AG04449 (cell line): ENCODE results near the gene NBEA.

ENCODE experiments used
- CTCF ChIA-PET: fragments of 350-600 bp; formaldehyde crosslinking; extraction: SDS; loops from one replicate; lab custom pipeline; 2021; ENCODE audit warnings: antibody characterized with exemption; lab: Yijun Ruan, JAX
- POLR2A ChIA-PET: fragments of 400-600, 350-600 bp; formaldehyde crosslinking; extraction: SDS; loops from one replicate; lab custom pipeline; 2020; ENCODE audit warnings: antibody characterized with exemption, inconsistent platforms; lab: Yijun Ruan, JAX
- DNase-seq: peaks from one replicate; pipeline ENCODE4 v3.0.0-alpha.2; 2010; ENCODE audit warnings: low read depth, low spot score
- H3K4me3 ChIP-seq: 2 replicates; pipeline ENCODE4 v1.5.1; 2011; ENCODE audit warnings: low read depth, mild to moderate bottlenecking, control low read depth, low read length
- CTCF ChIP-seq: IDR thresholded peaks from one replicate; pipeline ENCODE4 v1.5.1; 2011; ENCODE audit warnings: mild to moderate bottlenecking, moderate library complexity, low read length, control low read depth, inconsistent platforms; ENCODE audit not compliant: insufficient read depth; ENCODE audit errors: missing control alignments

The NBEA gene

GRCh38 chr13:35479038-35479492 is 537.0 kb downstream of the NBEA start:
- POLR2A ChIA-PET: no interaction called here
- CTCF ChIA-PET: no interaction called here
- H3K4me3 ChIP-seq: no peak overlapping the region
- TF ChIP-seq CTCF: no peak
- DNase-seq: no peak

GRCh38 chr13:35479706-35480105 is 537.6 kb downstream of the NBEA start:
- DNase-seq: no peak
- no peak overlapping the region for H3K4me3 ChIP-seq
- no peak for TF ChIP-seq CTCF
- CTCF ChIA-PET: interaction anchor here (0.7 kb wide), 1 partner anchor 45 kb away, joined by 4 read pairs; no protein-coding TSS in a partner anchor
- POLR2A ChIA-PET: no interaction called here

- no peak for TF ChIP-seq CTCF
Measured at GRCh38 chr13:35480346-35480745, 538.3 kb downstream of the NBEA start.

GRCh38 chr13:35481777-35482176 is 539.7 kb downstream of the NBEA start:
- no peak for DNase-seq
- CTCF ChIA-PET: no interaction called here
- POLR2A ChIA-PET: no interaction called here
- TF ChIP-seq CTCF: no peak
- no peak overlapping the region for H3K4me3 ChIP-seq

More at GRCh38 chr13:35480346-35480745, 538.3 kb downstream of the NBEA start:
- no peak overlapping the region for H3K4me3 ChIP-seq
- DNase-seq: no peak
- CTCF ChIA-PET: interaction anchor here (0.7 kb wide), 1 partner anchor 44 kb away, joined by 4 read pairs; no protein-coding TSS in a partner anchor
- POLR2A ChIA-PET: no interaction called here

- CTCF ChIA-PET: no interaction called here
- no peak for TF ChIP-seq CTCF
- POLR2A ChIA-PET: no interaction called here
- no peak overlapping the region for H3K4me3 ChIP-seq
- DNase-seq: no peak
Measured at GRCh38 chr13:35482527-35482926, 540.5 kb downstream of the NBEA start.

GRCh38 chr13:35483761-35484160 is 541.7 kb downstream of the NBEA start:
- TF ChIP-seq CTCF: no peak
- H3K4me3 ChIP-seq: no peak overlapping the region
- ChIA-PET CTCF (no interaction called here), POLR2A (no interaction called here)
- no peak for DNase-seq
